Lower leg skin (tissue), 4 donors: ENCODE results near the gene TFDP1. TPM values are rescaled to one million over a fixed set of nuclear protein-coding genes. Genes with fewer than 3 reads are reported as not detected.

Experiments used
- DNase-seq, 2 donors: peaks; one replicate each; pipeline ENCODE4 v3.0.0-alpha.2; 2019; ENCODE audit warnings: low spot score in 2 of 2
- H3K4me3 ChIP-seq: fragments of 200-600 bp; sonication (generic); 2 replicates; pipeline ENCODE4 v1.5.1; 2017; ENCODE audit warnings: mild to moderate bottlenecking, low read depth; ENCODE audit not compliant: poor library complexity, severe bottlenecking
- CTCF ChIP-seq, 3 donors: fragments of 450-650 bp; IDR thresholded peaks; one replicate each; pipeline ENCODE4 v1.5.1; 2016; ENCODE audit warnings: antibody characterized with exemption in 3 of 3, mild to moderate bottlenecking in 3 of 3, moderate library complexity in 2 of 3
- POLR2A ChIP-seq, 2 donors: fragments of 450-650 bp; IDR thresholded peaks; one replicate each; pipeline ENCODE4 v1.6.1; 2016 to 2017; ENCODE audit warnings: antibody characterized with exemption in 2 of 2, mild to moderate bottlenecking in 1 of 2, moderate library complexity in 1 of 2
- WGBS, 2 donors: methylation state at CpG; one replicate each; pipeline ENCODE4 v1.1.5; 2018; 5-methylcytosine and 5-hydroxymethylcytosine counted together
- intact Hi-C: fragments of 100-400 bp; cut with DNase I; formaldehyde crosslinking; loops from one replicate; pipeline ENCODE4 v1.15.0; 2023; ENCODE audit warnings: low total_unique reads
- total RNA-seq, 4 donors: library from RNA; depleted of rRNA; stranded (reverse); fragments of >200 nt; gene quantifications; one replicate each; pipeline ENCODE4 v1.1.0, GENCODE V29; 2016

TFDP1 gene
- total RNA-seq, 4 donors from 2014 or later: 35.9 to 48.8 (median 41.9) TPM

GRCh38 chr13:113565526-113566226, 18.9 kb upstream of the TFDP1 start:
- intact Hi-C loops: no loop called here
- peak in 1 of 2 donors; percentile 65 for DNase-seq
- TF ChIP-seq POLR2A (IDR thresholded peaks at IDR 0.05): no peak
- TF ChIP-seq CTCF (IDR thresholded peaks at IDR 0.05): no peak
- WGBS, 2 donors: 85 to 88% methylated on average over 20 to 26 of the region's 26 CpGs
- no peak overlapping the region for H3K4me3 ChIP-seq

GRCh38 chr13:113566227-113566561, 18.4 kb upstream of the TFDP1 start:
- TF ChIP-seq POLR2A (IDR thresholded peaks at IDR 0.05): no peak
- intact Hi-C loops: no loop called here
- WGBS, 2 donors: 83 to 87% methylated on average over 17 of the region's 17 CpGs
- DNase-seq: peak; percentile 8 to 60
- no peak overlapping the region for H3K4me3 ChIP-seq

GRCh38 chr13:113567681-113568080, 16.9 kb upstream of the TFDP1 start:
- H3K4me3 ChIP-seq: no peak overlapping the region
- peak in 1 of 2 donors; percentile 42 for DNase-seq
- WGBS, 2 donors: 91 to 95% methylated on average over 4 of the region's 4 CpGs
- TF ChIP-seq POLR2A (IDR thresholded peaks at IDR 0.05): no peak
- no peak for TF ChIP-seq CTCF (IDR thresholded peaks at IDR 0.05)
- intact Hi-C loops: no loop called here

GRCh38 chr13:113573065-113573464, 11.5 kb upstream of the TFDP1 start:
- TF ChIP-seq CTCF (IDR thresholded peaks at IDR 0.05) (no peak), POLR2A (IDR thresholded peaks at IDR 0.05) (no peak)
- 64 to 73% methylated on average over 3 of the region's 3 CpGs for WGBS, 2 donors
- DNase-seq: no peak
- H3K4me3 ChIP-seq: no peak overlapping the region
- intact Hi-C loops: no loop called here

GRCh38 chr13:113576597-113576996, 8.0 kb upstream of the TFDP1 start:
- no peak overlapping the region for H3K4me3 ChIP-seq
- WGBS, 2 donors: 58 to 77% methylated on average over 3 of the region's 3 CpGs
- DNase-seq: no peak
- TF ChIP-seq CTCF (IDR thresholded peaks at IDR 0.05) (no peak), POLR2A (IDR thresholded peaks at IDR 0.05) (no peak)
- intact Hi-C loops: no loop called here

- no peak for DNase-seq
- no peak overlapping the region for H3K4me3 ChIP-seq
- WGBS, 2 donors: 84 to 93% methylated on average over 2 of the region's 2 CpGs
- intact Hi-C loops: no loop called here
- no peak for TF ChIP-seq POLR2A (IDR thresholded peaks at IDR 0.05)
- no peak for TF ChIP-seq CTCF (IDR thresholded peaks at IDR 0.05)
Measured at GRCh38 chr13:113577881-113578435, 6.6 kb upstream of the TFDP1 start.
